ENCODE results near the gene NRXN3.
"Not testable (repeated sequence)": the region's sequence is repeated elsewhere in the genome, so short reads cannot be mapped to it uniquely, and the experiment has no call there.

Gene NRXN3

DNA sequence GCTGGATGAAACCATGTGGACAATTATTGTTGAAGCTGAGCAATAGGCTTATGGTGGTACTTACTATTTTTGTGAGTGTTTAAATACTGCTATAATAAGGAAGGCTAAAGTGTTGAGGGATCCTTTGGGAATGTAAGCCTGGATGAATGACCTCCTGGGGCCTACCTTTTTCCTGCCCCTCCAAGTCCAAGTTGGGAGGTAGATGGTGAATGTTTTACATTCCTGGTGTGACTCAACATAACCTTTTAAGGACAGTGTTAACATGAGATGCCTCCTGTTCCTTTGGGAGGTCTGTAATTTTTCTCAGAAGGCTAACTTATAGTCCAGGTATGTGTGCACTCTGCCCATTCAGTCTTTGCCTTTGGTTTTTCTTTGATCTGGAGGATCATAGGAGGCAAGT is 315.9 kb downstream of the NRXN3 start:
- DNase-seq (ENCODE audit: low read depth in 2 of 2): no peak

DNA sequence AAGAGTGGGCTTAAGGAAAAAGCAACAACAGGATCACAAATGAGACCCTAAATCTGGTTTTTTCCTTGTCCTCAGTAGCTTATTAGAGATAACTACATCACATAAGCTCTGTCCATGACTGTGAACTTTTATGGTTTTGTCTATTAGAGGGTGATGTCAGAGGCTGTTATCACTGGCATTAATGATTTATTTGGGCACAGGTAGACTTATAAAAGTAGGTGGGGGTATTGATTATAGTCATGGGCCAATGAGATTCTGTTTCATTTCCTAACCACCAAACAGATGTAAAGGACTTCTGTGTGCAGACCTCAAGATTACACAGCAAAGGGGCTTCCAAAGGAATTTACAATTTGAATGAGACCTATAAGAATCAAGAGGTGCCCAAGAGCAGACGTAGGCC is 316.4 kb downstream of the NRXN3 start:
- DNase-seq (ENCODE audit: low read depth in 2 of 2): no peak

DNA sequence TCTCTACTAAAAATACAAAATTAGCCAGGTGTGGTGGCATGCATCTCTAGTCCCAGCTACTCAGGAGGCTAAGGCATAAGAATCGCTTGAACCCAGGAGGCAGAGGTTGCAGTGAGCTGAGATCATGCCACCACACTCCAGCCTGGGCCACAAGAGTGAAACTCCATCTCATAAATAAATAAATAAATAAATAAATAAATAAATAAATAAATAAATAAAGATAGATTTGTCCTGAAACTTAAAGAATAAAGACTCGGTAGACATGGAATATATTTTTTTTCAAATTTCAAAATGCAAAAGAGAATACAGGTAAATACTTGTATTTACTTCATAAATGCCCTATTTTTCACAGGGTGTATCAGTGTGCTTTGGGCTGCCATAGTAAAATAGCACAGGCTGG is 317.4 kb downstream of the NRXN3 start:
- DNase-seq (ENCODE audit: low read depth in 2 of 2): not testable (repeated sequence)

DNA sequence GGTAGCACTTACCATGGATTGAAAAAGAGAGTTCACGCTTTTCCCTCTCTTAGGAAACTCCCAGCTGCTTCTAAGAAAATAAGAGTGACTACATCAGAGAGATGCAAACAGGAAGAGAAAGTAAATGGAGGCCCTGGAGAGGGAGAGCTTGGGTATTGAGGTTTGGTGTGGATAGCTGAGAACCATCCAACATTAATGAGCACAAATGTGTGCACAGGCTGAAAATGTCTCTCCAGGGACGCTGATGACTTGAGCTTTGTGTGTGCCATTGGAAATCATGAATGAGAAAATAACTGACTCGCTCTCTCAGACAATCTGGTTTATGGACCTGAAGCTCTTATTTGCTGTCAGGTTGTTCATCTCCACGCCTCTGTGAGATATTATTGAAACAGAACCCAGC is 318.8 kb downstream of the NRXN3 start:
- DNase-seq (ENCODE audit: low read depth in 2 of 2): no peak

DNA sequence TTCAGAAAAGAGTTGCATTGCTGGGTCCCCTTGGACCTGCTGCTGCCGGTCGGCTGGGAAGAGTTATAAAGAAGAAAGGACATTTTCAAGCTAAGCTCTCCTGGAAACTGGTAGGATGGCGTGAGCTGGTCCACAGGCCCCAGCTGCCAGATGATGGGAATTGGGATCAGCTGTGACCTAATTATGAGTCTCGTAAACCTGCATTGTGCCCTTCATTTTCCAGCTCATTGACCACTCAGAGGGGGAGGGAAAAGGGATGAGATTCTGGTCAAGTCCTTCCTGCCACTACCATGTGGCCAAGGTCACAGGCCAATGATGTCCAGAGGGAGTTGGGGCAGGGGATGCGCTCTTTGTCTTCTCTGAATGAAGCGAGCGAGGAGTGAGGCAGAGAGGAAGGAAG is 320.9 kb downstream of the NRXN3 start:
- DNase-seq (ENCODE audit: low read depth in 2 of 2): no peak

DNA sequence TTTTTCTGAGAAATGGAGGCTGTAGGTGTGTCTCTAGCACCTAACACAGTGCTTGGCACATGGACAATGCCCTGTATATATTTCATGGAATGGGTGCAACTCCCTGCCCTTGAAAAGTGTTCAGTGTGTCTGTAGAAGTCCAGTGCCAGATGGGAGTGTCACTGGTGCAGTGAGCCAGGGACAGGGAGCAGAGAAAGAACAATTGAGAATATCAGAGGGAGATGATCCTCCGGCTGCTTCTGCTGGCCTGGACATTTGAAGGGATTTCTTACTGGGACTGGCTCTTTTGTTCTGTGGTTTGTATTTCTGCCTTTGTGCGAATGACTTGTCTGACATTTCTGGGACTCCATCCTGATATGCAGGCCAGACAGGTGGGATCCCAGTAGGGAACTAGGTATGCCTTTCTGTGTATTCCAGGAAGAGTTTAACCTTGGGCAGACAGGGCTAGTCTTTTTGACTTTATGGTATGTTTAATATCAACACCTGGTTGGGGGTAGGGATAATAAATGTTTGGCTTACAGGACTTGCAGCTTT is 328.0 kb downstream of the NRXN3 start:
- no peak for DNase-seq (ENCODE audit: low read depth in 2 of 2)

DNA sequence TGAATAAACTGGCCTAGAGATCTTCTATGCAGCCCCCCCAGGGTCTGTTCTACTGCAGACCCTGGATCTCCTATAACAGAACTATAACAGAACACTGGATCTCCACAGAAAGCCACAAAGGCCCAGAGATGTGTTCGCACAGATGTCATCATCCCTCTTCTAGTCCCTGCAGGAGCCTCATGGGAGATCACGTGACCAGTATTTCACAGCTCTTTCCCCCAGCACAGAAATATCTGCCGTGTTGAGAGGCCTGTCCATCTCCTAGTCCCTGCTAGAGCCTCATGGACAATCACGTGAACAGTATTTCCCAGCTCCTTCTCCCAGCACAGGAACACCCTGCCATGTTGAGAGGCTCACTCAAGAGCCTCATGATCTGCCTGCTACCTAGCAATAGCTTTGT is 331.7 kb downstream of the NRXN3 start:
- DNase-seq (ENCODE audit: low read depth in 2 of 2): no peak

DNA sequence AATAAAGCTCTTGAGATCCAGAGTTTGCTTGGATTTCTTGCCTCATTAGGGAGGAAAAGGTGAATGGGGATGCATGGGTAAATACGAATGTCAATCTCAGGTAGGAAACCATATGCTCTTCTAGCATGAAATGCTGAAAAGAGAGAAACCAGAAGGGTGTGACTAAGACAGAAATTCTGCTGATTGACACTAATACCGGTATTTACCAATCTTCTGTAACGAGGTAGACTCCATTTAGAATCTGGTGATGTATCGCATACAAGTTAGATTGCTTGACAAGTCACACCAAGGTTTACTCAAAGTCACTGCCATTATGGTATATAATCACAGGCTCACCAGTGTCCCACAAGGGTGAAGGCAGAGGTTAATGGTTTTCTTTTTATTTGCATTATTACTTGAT is 337.9 kb downstream of the NRXN3 start:
- DNase-seq (ENCODE audit: low read depth in 2 of 2): no peak

DNA sequence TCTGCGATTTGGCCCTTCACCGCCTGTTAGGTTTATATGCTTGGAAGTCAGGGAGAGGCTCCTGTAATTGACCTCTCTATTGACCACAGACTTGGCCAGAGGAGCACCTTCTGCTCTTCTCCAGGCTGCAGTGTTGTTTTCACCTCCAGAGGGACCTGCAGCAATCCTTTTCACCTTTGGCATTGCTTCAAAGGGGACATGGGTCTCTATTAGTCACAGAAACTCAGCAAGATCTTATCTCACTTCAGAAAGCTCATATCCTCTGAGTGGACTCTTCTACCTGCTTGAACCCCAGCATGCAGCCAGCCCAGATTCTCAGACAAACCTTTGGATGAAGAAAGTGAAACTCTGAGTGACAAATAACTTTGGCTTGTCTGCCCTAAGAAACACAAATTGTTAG is 339.3 kb downstream of the NRXN3 start:
- no peak for DNase-seq (ENCODE audit: low read depth in 2 of 2)

DNA sequence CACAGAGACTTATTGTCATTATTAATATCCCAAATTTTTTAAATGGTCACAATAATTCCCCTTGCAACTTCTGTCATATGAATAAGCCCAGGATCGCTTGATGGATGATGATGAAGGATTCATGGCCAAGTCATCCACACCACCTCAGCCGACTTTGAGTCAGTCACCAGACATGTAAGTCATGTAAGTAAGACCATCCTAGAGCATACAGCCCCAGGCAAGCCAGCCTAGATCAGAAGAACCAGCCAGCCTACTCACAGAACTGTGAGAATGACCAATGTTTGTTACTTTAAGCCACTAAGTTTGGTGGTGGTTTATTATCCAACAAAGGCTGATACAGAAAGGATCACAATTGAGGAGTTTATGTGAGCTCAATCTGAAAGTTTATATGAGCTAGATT is 341.8 kb downstream of the NRXN3 start:
- DNase-seq (ENCODE audit: low read depth in 2 of 2): no peak

DNA sequence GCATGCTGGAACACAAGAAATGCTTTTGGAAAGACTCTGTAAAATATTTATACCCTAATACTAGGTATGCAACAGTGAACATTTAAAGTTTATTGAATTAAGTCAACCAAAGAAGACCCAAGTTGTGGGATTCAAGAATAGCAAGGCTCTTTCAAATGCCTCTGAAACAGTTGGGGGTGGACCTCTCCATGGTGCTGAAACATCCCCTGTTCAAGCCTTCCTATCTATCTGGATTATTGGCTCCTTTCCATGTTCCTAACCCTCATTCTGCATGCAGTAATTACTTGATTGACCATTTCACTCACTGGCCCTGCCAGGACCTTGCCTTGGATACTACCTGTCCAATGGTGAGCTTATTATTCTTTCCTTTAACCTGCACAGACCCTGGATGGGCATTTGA is 349.7 kb downstream of the NRXN3 start:
- no peak for DNase-seq (ENCODE audit: low read depth in 2 of 2)

DNA sequence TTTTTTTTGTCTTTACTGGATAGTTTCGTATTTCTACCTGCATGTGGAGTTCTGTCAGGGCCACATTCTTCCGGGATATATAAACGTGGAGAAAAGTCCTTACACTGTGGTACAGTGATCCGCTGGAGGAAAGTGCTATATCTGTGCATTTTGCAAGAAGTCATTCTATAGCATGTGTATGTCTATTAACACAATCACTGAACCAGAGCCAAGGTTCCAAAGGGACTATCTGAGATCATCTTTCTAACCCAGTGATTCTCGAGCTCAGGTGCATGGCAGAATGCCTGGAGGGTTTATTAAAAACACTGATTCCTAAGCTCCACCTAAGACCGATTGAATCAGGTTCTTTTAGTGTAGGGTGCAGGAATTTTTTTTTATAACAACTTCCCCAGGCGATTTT is 354.0 kb downstream of the NRXN3 start:
- DNase-seq (ENCODE audit: low read depth in 2 of 2): no peak

DNA sequence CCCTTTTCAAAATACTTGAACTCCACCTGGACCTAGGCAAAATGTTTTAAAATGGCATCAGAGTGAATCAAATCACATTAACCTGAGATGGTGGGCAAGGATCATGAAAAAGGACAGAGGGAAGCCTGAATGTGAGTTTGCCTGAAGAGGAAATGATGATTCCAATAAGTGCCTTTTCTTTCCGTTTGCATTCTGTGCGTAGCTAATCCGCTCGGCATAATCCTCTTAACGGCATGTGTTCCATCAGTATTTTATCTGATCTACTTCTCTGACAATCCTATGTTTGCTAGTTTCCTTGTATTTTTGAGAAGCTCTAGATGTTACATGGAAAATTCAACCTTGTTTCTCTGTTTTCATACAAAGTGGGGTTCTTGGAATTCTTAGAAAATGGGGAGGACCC is 354.6 kb downstream of the NRXN3 start:
- no peak for DNase-seq (ENCODE audit: low read depth in 2 of 2)

DNA sequence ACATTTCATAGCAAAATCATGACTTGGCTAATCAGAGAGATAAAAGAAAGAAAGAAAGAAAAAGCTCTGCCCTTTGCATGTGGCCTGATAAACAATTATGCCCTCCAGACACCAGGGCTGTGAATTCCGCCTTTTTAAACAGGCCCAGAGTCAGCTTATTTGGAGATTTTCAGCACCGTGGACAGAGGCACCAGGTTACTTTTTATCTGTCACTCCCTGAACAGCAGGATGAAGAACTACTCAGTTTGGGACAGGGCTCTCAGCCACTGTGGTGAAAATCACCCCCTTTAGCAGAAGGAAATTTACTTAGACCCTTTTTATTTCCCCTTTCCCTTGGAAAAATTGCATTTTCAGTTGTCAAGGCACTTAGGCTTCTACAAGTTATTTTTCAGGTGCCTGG is 359.9 kb downstream of the NRXN3 start:
- no peak for DNase-seq (ENCODE audit: low read depth in 2 of 2)

DNA sequence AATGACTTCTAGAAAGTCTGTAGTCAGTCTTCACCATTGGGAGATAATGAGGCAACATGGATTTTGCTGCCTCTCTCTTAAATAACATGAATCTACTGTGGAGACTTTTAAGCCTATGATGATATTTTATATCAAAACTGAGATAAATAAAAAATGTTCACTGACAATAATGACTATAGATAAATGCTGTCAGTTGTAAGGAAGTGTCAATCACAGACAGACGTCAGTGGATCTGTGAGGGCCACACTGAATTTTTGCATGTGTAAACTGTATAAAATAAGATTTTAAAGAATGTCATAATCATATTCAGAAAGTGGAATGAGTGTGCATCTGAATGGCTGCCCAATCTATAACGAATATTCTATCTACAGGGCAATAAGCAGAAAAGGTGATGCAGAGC is 364.0 kb downstream of the NRXN3 start:
- no peak for DNase-seq (ENCODE audit: low read depth in 2 of 2)

DNA sequence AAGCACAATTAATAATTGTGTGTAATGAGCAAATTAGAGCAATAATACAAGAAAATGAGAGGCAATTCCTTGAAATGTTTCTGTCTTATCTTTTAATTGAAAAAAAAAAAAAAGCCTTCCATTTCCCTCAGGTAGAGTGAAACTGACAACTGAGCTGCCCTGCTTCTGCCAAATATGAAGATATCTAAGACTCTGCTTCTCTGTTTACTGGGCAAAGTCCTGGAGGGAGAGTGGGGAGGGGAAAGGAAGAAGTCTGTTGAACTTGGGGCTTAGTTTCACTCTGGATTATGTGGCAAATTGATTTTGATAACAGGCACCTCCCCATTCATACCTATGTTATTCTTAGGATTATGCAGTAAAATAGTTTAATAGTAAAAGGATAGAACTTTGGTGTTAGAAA is 364.9 kb downstream of the NRXN3 start:
- no peak for DNase-seq (ENCODE audit: low read depth in 2 of 2)

DNA sequence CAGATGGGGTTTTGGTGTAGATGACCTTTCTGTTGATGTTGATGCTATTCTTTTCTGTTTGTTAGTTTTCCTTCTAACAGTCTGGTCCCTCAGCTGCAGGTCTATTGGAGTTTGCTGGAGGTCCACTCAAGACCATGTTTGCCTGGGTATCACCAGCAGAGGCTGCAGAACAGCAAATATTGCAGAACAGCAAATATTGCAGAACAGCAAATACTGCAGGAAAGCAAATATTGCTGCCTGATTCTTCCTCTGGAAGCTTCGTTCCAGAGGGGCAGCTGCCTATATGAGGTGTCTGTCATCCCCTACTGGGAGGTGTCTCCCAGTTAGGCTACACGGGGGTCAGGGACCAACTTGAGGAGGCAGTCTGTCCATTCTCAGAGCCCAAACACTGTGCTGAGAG is 371.6 kb downstream of the NRXN3 start:
- not testable (repeated sequence) for DNase-seq (ENCODE audit: low read depth in 2 of 2)

DNA sequence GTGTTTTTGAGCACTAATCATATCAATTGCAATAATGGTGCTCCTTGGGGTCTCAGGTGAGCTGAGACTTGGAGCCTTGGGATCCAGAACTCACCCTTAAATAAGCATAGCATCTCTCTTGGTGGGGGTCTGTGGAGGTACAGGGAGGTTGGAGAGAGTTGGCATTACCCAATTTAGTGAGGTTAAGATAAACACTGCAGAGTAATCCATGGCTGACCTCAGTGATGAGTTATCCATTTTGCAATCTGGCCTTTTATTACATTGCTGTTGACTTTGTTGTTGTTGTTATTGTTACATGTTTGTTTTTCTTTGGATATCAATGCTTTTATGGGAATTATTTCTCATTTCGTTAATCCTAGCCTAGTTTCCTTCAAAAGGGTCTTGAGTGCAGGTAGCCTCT is 373.3 kb downstream of the NRXN3 start:
- DNase-seq (ENCODE audit: low read depth in 2 of 2): no peak

DNA sequence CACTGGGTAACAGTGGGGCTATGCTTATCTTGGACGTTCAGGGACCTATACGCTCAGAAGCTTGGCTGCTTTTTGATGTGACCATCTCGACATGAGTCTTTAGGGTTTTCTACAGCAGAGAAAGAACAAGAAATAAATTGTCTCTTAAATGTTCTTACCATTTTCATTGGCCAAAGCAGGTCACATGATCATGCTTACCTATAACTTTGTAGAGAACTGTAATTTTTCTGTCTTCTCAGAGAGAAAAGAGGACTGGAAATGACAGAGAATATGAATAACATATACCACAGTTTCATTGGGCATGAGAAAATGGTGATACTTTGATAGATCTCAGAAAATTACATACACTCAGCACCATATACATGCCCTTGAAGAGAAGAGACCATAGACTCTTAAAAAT is 390.9 kb downstream of the NRXN3 start:
- no peak for DNase-seq (ENCODE audit: low read depth in 2 of 2)

DNA sequence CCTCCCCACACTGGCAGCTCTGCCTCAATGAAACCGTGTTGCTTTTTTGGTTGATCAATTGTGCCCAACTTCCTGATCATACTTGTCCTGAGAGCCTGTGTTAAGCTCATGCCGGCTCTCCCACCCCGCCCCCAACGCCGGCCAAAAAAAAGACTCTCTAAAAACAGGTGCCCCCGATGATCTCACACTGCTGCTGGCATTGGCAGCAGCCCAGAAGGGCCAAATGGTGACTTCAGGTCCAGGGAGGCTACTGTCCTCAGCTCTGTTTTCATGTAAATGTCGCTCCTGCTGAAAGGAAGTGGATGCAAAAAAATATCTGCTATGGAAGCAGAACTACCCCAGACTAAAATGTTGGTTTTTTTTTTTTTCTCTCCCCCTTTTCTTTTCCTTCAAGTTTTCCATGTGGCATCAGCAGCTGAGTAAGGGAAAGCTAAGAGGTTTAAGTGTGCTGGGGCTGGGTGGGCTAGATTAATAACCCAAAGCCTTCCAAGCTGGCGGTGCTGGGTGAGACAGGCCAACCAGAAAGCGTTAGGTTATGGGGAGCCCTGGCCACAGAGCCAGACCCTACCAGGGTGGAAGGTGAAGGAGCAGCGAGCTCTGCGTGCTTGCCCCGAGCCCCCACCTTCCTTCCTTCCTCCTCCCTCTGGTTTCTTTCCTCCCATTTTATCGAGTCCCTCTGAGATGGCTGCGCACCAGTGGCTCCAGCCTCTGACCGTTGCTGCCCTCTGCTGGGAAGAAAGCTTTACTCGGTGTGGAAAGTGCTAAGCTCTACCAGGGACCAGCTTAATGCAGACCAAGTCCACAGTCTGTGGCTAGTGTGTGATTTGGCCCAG is 396.1 kb downstream of the NRXN3 start:
- peak; percentile 3 to 43 for DNase-seq (ENCODE audit: low read depth in 2 of 2)

DNA sequence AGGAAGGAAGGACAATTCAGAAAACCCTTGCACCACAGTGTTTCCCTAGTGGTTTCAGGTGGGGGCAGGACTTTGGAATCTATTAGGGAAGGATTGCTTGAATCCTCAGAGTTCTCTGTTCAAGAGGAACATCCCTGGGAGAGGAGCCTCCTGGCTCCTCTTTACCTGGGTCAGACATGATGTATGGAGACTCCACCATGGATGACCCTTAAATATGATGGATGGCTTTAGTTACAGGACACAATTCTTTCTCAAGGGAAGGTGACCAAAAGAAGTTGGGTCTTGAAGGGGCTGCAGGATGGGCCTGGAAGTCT is 396.6 kb downstream of the NRXN3 start:
- DNase-seq (ENCODE audit: low read depth in 2 of 2): no peak

DNA sequence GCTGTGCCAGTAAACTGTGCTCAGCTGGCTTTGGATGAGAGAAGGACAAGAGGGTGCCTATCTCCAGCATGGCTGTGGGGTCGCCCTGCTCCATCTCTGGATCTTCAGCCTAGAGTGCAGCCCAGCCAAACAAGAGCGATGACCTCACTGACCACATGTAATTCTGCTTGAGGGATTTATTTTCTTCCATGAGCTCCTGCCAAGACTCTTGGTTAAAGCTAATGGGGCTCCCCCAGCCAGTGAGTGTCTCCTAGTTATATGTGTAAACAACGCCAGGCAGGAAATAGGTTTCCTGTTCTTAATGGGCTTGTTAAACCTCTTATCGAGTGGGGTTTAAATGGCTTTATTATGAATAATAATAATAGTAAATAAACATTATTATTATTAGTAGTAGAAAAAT is 397.2 kb downstream of the NRXN3 start:
- no peak for DNase-seq (ENCODE audit: low read depth in 2 of 2)

DNA sequence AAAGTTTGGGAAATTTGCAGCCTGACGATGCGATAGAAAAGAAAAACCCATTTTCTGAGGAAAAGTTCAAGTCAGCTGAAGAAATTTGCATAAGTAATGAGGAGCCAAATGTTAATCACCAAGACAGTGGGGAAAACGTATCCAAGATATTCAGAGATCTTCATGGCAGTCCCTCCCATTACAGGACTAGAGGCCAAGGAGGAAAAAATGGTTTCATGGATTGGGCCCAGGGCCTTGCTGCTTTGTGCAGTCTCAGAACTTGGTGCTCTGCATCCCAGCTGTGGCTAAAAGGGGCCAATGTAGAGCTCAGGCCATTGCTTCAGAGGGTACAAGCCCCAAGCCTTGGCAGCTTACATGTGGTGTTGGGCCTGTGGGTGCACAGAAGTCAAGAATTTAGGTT is 403.6 kb downstream of the NRXN3 start:
- not testable (repeated sequence) for DNase-seq (ENCODE audit: low read depth in 2 of 2)

Data from stimulated activated CD4-positive, alpha-beta T cell treated with anti-CD3 and anti-CD28 coated beads, Interleukin-1b, Interleukin-23, amount 100 ng/mL, for 1 hour (primary cell).